ENCODE measurements around the gene STK40. TPM values are rescaled to one million over a fixed set of nuclear protein-coding genes. Genes with fewer than 3 reads are reported as not detected.

STK40 gene
- total and polyA plus RNA-seq, 8 donors, result 14.0 to 57.4 (median 28.4) TPM

DNA sequence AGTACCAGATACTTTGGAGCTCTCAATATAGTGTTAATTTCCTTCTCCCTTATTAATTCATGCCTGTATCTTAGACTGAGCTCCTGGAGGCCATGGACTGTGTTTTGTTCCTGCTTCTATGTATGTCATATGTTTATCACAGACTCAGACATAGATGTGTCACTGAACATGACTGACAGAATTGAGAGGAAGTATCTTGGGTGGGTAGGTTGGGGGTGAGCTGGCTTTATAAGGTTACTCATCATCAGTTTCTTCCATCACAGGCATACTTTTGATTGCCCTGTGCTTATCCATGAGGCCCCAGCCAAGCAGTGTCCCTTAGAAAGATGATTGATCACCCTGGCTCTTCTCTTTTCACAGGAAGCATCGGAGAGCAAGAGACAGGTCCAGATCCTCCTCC is 85.2 kb downstream of the STK40 start:
- no peaks in the 10 kb centered on the region for H3K27me3 ChIP-seq
- no peak overlapping the region for H3K4me3 ChIP-seq
- no peaks in the 10 kb centered on the region for H3K9me3 ChIP-seq
- WGBS, 5 donors, result 89 to 100% (median 98%) methylated on average over 1 of the region's 1 CpG
- DNase-seq, result no peak
- H3K36me3 ChIP-seq, result peaks cover 73 to 93% (median 91%) of the 10 kb centered on the region in 4 donors
- H3K4me1 ChIP-seq, result peaks cover 2 to 39% (median 8%) of the 10 kb centered on the region in 4 donors
- H3K27ac ChIP-seq, result peak overlapping the region in 4 of 5 donors; percentile 38 to 75 (median 46)
- no peak for TF ChIP-seq POLR2A (IDR thresholded peaks at IDR 0.05)
- TF ChIP-seq, protein P1, sequence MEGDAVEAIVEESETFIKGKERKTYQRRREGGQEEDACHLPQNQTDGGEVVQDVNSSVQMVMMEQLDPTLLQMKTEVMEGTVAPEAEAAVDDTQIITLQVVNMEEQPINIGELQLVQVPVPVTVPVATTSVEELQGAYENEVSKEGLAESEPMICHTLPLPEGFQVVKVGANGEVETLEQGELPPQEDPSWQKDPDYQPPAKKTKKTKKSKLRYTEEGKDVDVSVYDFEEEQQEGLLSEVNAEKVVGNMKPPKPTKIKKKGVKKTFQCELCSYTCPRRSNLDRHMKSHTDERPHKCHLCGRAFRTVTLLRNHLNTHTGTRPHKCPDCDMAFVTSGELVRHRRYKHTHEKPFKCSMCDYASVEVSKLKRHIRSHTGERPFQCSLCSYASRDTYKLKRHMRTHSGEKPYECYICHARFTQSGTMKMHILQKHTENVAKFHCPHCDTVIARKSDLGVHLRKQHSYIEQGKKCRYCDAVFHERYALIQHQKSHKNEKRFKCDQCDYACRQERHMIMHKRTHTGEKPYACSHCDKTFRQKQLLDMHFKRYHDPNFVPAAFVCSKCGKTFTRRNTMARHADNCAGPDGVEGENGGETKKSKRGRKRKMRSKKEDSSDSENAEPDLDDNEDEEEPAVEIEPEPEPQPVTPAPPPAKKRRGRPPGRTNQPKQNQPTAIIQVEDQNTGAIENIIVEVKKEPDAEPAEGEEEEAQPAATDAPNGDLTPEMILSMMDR (IDR thresholded peaks at IDR 0.05), result no peak
- TF ChIP-seq EP300 (IDR thresholded peaks at IDR 0.05), result no peak
- TF ChIP-seq POLR2AphosphoS5 (IDR thresholded peaks at IDR 0.05), result no peak
- intact Hi-C loops (cut with DNase I; ENCODE audit: low total_unique reads), result no loop called here

DNA sequence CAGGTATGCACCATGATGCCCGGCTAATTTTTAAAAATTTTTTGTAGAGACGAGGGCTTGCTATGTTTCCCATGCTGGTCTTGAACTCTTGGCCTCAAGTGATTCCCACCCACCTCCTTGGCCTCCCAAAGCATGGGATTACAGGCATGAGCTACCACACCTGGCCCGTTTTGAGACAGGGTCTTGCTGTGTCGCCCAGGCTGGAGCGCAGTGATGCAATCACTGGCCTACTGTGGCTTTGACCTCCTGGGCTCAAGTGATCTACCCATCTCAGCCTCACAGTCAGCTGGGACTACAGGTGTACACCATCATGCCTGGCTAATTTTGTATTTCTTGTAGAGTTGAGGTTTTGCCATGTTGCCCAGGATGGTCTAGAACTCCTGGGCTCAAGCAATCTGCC is 87.1 kb downstream of the STK40 start:
- Histone ChIP-seq H3K36me3 (peaks cover 76 to 99% (median 97%) of the 10 kb centered on the region in 4 donors), H3K4me1 (peaks cover 0 to 32% (median 6%) of the 10 kb centered on the region in 4 donors), H3K4me3 (no peak overlapping the region), H3K9me3 (no peaks in the 10 kb centered on the region), H3K27me3 (no peaks in the 10 kb centered on the region), H3K27ac (peak overlapping the region in 1 of 5 donors; percentile 75)
- no peak for TF ChIP-seq POLR2AphosphoS5 (IDR thresholded peaks at IDR 0.05)
- TF ChIP-seq EP300 (IDR thresholded peaks at IDR 0.05), result no peak
- no peak for TF ChIP-seq POLR2A (IDR thresholded peaks at IDR 0.05)
- TF ChIP-seq, protein P1 (IDR thresholded peaks at IDR 0.05), result no peak
- no peak for DNase-seq
- intact Hi-C loops (cut with DNase I; ENCODE audit: low total_unique reads), result no loop called here
- 89 to 97% (median 90%) methylated on average over 5 of the region's 5 CpGs for WGBS, 5 donors

DNA sequence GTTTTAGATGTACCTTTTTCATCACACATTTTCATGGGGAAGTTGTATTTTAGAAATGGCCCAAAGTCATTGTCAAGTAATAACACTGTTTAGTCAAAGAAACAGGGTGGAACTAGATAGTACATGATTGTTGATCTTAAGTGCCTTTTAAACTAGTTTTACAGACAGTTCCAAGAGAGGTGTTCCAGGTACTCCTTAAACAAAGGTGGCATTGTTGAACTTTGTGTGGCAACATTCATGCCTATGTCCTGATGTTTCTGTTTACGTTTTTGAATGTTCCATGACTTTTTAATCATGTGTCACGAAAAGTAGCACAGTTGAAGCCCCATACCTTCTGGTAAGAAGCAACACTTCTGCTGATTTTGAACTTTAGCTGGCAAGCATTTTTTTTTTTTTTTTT is 88.7 kb downstream of the STK40 start:
- Histone ChIP-seq H3K4me3 (no peak overlapping the region), H3K36me3 (peaks cover 69 to 99% (median 97%) of the 10 kb centered on the region in 4 donors), H3K9me3 (no peaks in the 10 kb centered on the region), H3K27me3 (no peaks in the 10 kb centered on the region), H3K4me1 (peaks cover 0 to 32% (median 6%) of the 10 kb centered on the region in 4 donors), H3K27ac (no peak overlapping the region)
- no peak for DNase-seq
- TF ChIP-seq, protein P1 (IDR thresholded peaks at IDR 0.05), result no peak
- TF ChIP-seq POLR2A (IDR thresholded peaks at IDR 0.05) (no peak), EP300 (IDR thresholded peaks at IDR 0.05) (no peak), POLR2AphosphoS5 (IDR thresholded peaks at IDR 0.05) (no peak)
- WGBS, 5 donors, result 32 to 69% (median 54%) methylated on average over 2 of the region's 2 CpGs
- intact Hi-C loops (cut with DNase I; ENCODE audit: low total_unique reads), result no loop called here

DNA sequence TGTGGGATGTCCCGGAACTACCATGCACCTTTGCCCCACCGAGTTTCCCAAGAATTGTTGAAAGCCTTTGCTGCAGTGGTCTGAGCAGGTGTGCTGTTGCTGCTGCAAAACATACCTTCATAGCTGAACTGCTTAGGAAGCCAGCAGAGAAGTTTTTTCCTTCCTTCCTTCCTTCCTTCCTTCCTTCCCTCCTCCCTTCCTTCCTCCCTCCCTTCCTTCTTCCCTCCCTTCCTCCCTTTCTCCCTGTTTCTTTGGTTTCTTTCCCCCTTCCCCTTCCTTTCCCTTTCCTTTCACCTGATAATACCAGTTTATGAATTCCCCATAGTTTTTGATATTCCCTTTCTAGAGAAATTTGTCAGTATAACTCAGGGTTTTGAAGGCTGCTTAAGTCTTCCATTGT is 90.3 kb downstream of the STK40 start:
- DNase-seq, result no peak
- no peak overlapping the region for H3K4me3 ChIP-seq
- no peaks in the 10 kb centered on the region for H3K9me3 ChIP-seq
- no peaks in the 10 kb centered on the region for H3K27me3 ChIP-seq
- no peak overlapping the region for H3K27ac ChIP-seq
- TF ChIP-seq POLR2A (IDR thresholded peaks at IDR 0.05) (no peak), POLR2AphosphoS5 (IDR thresholded peaks at IDR 0.05) (no peak), EP300 (IDR thresholded peaks at IDR 0.05) (no peak)
- TF ChIP-seq, protein P1 (IDR thresholded peaks at IDR 0.05), result no peak
- peaks cover 69 to 99% (median 97%) of the 10 kb centered on the region in 4 donors for H3K36me3 ChIP-seq
- peaks cover 1 to 31% (median 5%) of the 10 kb centered on the region in 4 donors for H3K4me1 ChIP-seq
- WGBS, 5 donors, result 83 to 95% (median 92%) methylated on average over 2 of the region's 2 CpGs
- intact Hi-C loops (cut with DNase I; ENCODE audit: low total_unique reads), result no loop called here

Small RNA genes within 50 kb of the gene (small RNA-seq; reads per million reads assigned to genes)
- gene RNU4-27P, result 0 reads per million in 4 donors
- gene SNORA63C, result 0 to 0.77 (median 0.23) reads per million in 4 donors

Other genes starting within 250 kb of the STK40 start
- gene TRAPPC3, start 236.4 kb downstream of the STK40 start, total RNA-seq, result 10 to 100 TPM in 4 of 5 donors, 1 to 10 TPM in 1; 8.9 to 63.9 (median 19.8) TPM
- gene TRAPPC3, start 236.4 kb downstream of the STK40 start, polyA plus RNA-seq, result 10 to 100 TPM; 61.1 to 64.0 (median 62.8) TPM
- gene MAP7D1, start 229.8 kb downstream of the STK40 start, total RNA-seq, result 100 to 1,000 TPM in 2 of 5 donors, 10 to 100 TPM in 3; 14.6 to 164 (median 40.3) TPM
- gene MAP7D1, start 229.8 kb downstream of the STK40 start, polyA plus RNA-seq, result 10 to 100 TPM; 36.7 to 42.8 (median 42.4) TPM
- 10 to 100 TPM; 26.4 to 97.9 (median 61.3) TPM for gene THRAP3, start 161.5 kb downstream of the STK40 start, total RNA-seq
- 10 to 100 TPM; 22.2 to 28.0 (median 26.9) TPM for gene THRAP3, start 161.5 kb downstream of the STK40 start, polyA plus RNA-seq
- gene SH3D21, start 79.6 kb downstream of the STK40 start, total RNA-seq, result 100 to 1,000 TPM in 1 of 5 donors, 1 to 10 TPM in 3, not detected in 1; 3.5 to 120 (median 6.5) TPM
- 1 to 10 TPM in 2 of 3 donors, under 1 TPM in 1; 0.76 to 2.7 (median 1.8) TPM for gene SH3D21, start 79.6 kb downstream of the STK40 start, polyA plus RNA-seq
- 10 to 100 TPM in 3 of 5 donors, 1 to 10 TPM in 1, not detected in 1; 8.3 to 67.2 (median 44.0) TPM for gene EVA1B, start 62.3 kb downstream of the STK40 start, total RNA-seq
- 10 to 100 TPM; 29.0 to 35.0 (median 29.8) TPM for gene EVA1B, start 62.3 kb downstream of the STK40 start, polyA plus RNA-seq
- gene LSM10, start 12.0 kb upstream of the STK40 start, total RNA-seq, result 100 to 1,000 TPM in 1 of 5 donors, 10 to 100 TPM in 3, 1 to 10 TPM in 1; 5.1 to 261 (median 42.6) TPM
- 10 to 100 TPM; 46.5 to 65.7 (median 64.8) TPM for gene LSM10, start 12.0 kb upstream of the STK40 start, polyA plus RNA-seq
- 10 to 100 TPM in 2 of 5 donors, 1 to 10 TPM in 3; 1.7 to 69.4 (median 9.7) TPM for gene OSCP1, start 64.5 kb upstream of the STK40 start, total RNA-seq
- 1 to 10 TPM; 5.3 to 9.5 (median 8.6) TPM for gene OSCP1, start 64.5 kb upstream of the STK40 start, polyA plus RNA-seq
- gene MRPS15, start 78.5 kb upstream of the STK40 start, total RNA-seq, result 100 to 1,000 TPM in 1 of 5 donors, 10 to 100 TPM in 4; 21.9 to 110 (median 33.8) TPM
- 100 to 1,000 TPM; 152 to 163 (median 161) TPM for gene MRPS15, start 78.5 kb upstream of the STK40 start, polyA plus RNA-seq
- gene CSF3R, start 97.0 kb upstream of the STK40 start, total RNA-seq, result 10 to 100 TPM in 4 of 5 donors, not detected in 1; 12.7 to 30.9 (median 21.2) TPM
- gene CSF3R, start 97.0 kb upstream of the STK40 start, polyA plus RNA-seq, result 1 to 10 TPM; 1.6 to 6.7 (median 5.8) TPM